Measurements from ENCODE around the gene MIPOL1.
A peak's percentile ranks its signal among the peaks of the same experiment; 100 is the strongest.

The MIPOL1 gene

DNA sequence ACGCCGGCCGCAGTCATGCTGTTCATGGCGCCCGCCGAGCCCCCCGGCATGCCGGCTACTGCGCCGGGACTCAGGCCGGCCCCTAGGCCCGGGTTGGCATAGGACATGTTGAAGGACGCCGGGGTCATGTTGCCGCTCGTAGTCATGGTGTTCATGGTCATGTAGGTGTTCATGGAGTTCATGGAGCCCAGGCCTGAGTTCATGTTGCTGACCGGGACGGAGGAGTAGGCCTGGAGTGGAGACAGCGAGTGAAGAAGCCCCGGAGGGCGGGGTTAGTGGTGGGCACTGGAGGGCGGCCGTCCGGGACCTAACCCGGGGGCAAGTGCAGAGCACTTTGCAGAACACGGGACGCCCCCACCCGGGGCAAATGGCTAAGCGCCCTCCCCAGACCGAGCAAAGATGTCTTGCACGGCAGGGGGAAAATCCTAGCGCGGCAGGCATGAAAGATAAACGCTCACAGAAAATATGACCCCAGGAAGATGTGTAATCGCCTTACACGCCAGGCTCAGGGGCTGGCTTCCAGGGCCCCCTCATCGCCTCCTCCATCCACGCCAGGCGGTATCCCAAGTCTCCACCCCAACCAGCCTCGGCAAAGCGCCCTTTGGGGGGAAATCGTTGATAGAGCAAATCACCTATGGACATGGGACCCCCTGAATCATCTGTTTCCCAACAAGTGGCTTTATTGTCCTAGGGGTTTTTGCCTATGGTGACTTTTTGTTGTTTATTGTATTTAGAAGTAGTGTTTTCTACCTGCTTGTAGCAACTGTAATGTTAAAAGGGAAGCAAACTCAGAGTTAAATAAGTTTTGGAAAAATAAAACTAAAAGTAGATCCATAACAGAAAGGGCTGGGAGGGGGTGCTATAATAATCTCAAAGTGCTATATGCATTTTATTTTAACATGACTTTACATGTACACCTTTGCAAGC, 395.0 kb downstream of the MIPOL1 start:
- Mint-ChIP-seq H3K36me3 (ENCODE audit: low read depth) (peaks cover 1% of the 10 kb centered on the region), H3K27ac (no peak overlapping the region), H3K4me3 (no peak overlapping the region), H3K4me1 (ENCODE audit: low read depth) (peaks cover 24% of the 10 kb centered on the region), H3K27me3 (peaks cover 85% of the 10 kb centered on the region), H3K9me3 (peaks cover 24% of the 10 kb centered on the region)
- no peak for DNase-seq

GRCh38 chr14:37593511-37594237, 395.9 kb downstream of the MIPOL1 start:
- peak overlapping the region; percentile 63 for H3K27ac Mint-ChIP-seq
- peaks cover 21% of the 10 kb centered on the region for H3K9me3 Mint-ChIP-seq
- H3K4me1 Mint-ChIP-seq (ENCODE audit: low read depth) = peaks cover 28% of the 10 kb centered on the region
- H3K36me3 Mint-ChIP-seq (ENCODE audit: low read depth) = peaks cover 1% of the 10 kb centered on the region
- H3K27me3 Mint-ChIP-seq = peaks cover 84% of the 10 kb centered on the region
- DNase-seq = no peak
- H3K4me3 Mint-ChIP-seq = peak overlapping the region; percentile 57

- Mint-ChIP-seq H3K27ac (peak overlapping the region; percentile 63), H3K4me3 (peak overlapping the region; percentile 58)
These were observed 396.7 kb downstream of the MIPOL1 start for GRCh38 chr14:37594238-37594970.

GRCh38 chr14:37594971-37595808, 397.5 kb downstream of the MIPOL1 start, which contains the start of the genes FOXA1 and TTC6:
TSS of gene FOXA1 (minus strand) at chr14:37595249. CDS start at chr14:37594972, 277 bp downstream.
TSS of gene TTC6 (plus strand) at chr14:37595629. CDS start at chr14:37622065, 26,436 bp downstream.
- peaks cover 16% of the 10 kb centered on the region for H3K9me3 Mint-ChIP-seq
- DNase-seq = no peak
- H3K27me3 Mint-ChIP-seq = peaks cover 87% of the 10 kb centered on the region
- peaks cover 3% of the 10 kb centered on the region for H3K36me3 Mint-ChIP-seq (ENCODE audit: low read depth)
- H3K4me3 Mint-ChIP-seq = peak within 1 kb of the TSS; percentile 71
- peak within 1 kb of the TSS; percentile 86 for H3K27ac Mint-ChIP-seq
- peaks cover 40% of the 10 kb centered on the region for H3K4me1 Mint-ChIP-seq (ENCODE audit: low read depth)

More at GRCh38 chr14:37594238-37594970, 396.7 kb downstream of the MIPOL1 start:
- peak; percentile 37 for DNase-seq
- H3K36me3 Mint-ChIP-seq (ENCODE audit: low read depth) = peaks cover 3% of the 10 kb centered on the region
- H3K27me3 Mint-ChIP-seq = peaks cover 84% of the 10 kb centered on the region
- H3K4me1 Mint-ChIP-seq (ENCODE audit: low read depth) = peaks cover 35% of the 10 kb centered on the region
- H3K9me3 Mint-ChIP-seq = peaks cover 17% of the 10 kb centered on the region

DNA sequence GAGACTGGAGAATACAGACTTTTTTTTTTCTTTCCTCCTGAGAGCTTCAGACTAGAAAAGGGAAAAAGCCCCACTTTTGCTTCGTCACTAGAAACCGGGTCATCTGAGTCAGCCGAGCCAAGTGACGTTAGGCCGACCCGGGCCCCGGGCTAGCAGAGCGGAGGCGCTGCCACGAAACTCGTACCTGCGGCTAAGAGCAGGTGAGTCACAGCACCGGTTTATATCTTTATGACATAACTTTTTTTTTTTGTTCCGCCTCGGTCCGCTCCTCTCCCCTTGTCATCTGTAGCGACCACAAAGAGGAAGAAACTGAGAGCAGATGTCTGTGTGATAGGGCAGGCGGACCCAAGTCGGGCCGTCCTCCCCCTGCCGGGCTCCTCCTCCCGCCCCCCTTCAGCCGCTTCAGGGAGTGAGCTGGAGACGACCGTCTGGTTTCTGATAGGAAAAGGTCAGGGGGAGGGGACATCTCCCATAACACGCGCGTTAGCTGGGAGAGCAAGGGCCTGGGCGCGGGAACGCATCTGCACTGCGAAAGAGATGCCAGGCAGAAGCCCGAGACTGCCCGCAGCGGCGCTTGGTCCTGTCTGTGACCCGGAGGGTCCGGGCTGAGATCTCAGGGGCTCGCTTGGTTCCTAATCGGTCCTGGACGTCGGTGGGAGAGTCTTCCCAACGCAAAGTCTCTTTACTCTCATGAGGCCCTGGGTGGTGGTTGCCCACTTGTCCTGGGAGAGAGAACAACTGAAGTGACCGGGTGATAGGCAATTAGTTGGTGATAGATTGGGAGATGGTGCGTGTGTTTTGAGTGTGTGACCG, 398.3 kb downstream of the MIPOL1 start:
- H3K4me1 Mint-ChIP-seq (ENCODE audit: low read depth) = peaks cover 40% of the 10 kb centered on the region
- peaks cover 3% of the 10 kb centered on the region for H3K36me3 Mint-ChIP-seq (ENCODE audit: low read depth)
- H3K27ac Mint-ChIP-seq = peak overlapping the region; percentile 86
- peak overlapping the region; percentile 71 for H3K4me3 Mint-ChIP-seq
- H3K9me3 Mint-ChIP-seq = peaks cover 16% of the 10 kb centered on the region
- DNase-seq = peak; percentile 77
- peaks cover 87% of the 10 kb centered on the region for H3K27me3 Mint-ChIP-seq

- no peak for DNase-seq
- Mint-ChIP-seq H3K27ac (no peak overlapping the region), H3K4me1 (ENCODE audit: low read depth) (peaks cover 38% of the 10 kb centered on the region), H3K9me3 (peaks cover 16% of the 10 kb centered on the region), H3K4me3 (no peak overlapping the region), H3K36me3 (ENCODE audit: low read depth) (peaks cover 2% of the 10 kb centered on the region), H3K27me3 (peaks cover 90% of the 10 kb centered on the region)
These were observed 399.2 kb downstream of the MIPOL1 start for GRCh38 chr14:37596790-37597472.

- Mint-ChIP-seq H3K4me1 (ENCODE audit: low read depth) (peaks cover 37% of the 10 kb centered on the region), H3K27ac (no peak overlapping the region), H3K4me3 (no peak overlapping the region), H3K27me3 (peaks cover 91% of the 10 kb centered on the region), H3K9me3 (peaks cover 15% of the 10 kb centered on the region), H3K36me3 (ENCODE audit: low read depth) (peaks cover 2% of the 10 kb centered on the region)
- no peak for DNase-seq
These were observed 399.8 kb downstream of the MIPOL1 start for GRCh38 chr14:37597538-37597913.

GRCh38 chr14:37597914-37598746, 400.4 kb downstream of the MIPOL1 start:
- Mint-ChIP-seq H3K27me3 (peaks cover 91% of the 10 kb centered on the region), H3K36me3 (ENCODE audit: low read depth) (peaks cover 2% of the 10 kb centered on the region), H3K9me3 (peaks cover 11% of the 10 kb centered on the region), H3K4me3 (no peak overlapping the region), H3K4me1 (ENCODE audit: low read depth) (peaks cover 35% of the 10 kb centered on the region), H3K27ac (no peak overlapping the region)
- DNase-seq = peak; percentile 32

DNA sequence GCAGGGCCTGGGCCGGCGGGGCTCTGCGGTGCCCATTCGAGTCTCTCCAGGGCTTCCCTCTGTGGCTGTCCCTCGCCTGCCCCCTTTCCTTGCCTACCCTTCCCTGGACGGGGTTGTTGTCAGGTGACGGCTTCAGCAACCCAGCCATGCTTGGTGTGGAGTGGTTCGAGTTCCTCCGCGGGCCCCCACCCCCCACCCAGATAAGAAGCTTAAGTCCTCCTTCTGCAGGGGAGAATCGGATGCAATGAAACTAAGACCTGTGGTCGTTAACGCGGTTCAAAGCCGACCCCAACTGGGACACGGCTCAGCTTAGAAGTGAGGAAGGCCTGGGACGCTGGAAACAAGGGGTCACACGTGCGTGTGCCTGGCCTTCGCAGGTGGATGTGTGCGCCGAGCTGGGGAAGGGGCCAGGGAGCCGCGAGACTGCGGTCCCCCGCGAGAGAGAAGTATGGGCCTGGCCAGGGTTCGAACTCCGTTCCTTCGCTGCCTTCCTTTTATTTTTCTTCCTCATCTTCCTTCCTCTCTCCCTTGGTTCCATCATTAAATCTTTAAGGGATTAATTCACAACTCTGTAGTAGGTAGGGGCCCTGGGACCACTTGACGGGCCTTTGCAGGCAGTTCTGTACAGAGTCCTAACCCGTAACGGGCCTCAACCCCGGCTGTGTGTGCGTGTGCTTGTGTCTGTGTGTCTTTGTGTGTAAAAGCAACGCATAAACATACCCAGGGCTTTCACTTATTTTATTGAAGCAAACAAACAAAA, 401.2 kb downstream of the MIPOL1 start:
- Mint-ChIP-seq H3K27ac (no peak overlapping the region), H3K4me1 (ENCODE audit: low read depth) (peaks cover 34% of the 10 kb centered on the region), H3K9me3 (peaks cover 10% of the 10 kb centered on the region), H3K27me3 (peaks cover 91% of the 10 kb centered on the region), H3K4me3 (no peak overlapping the region), H3K36me3 (ENCODE audit: low read depth) (peaks cover 2% of the 10 kb centered on the region)
- no peak for DNase-seq

GRCh38 chr14:37599507-37600368, 402.0 kb downstream of the MIPOL1 start:
- H3K27ac Mint-ChIP-seq = no peak overlapping the region
- peaks cover 92% of the 10 kb centered on the region for H3K27me3 Mint-ChIP-seq
- no peak overlapping the region for H3K4me3 Mint-ChIP-seq
- no peak for DNase-seq
- peaks cover 2% of the 10 kb centered on the region for H3K36me3 Mint-ChIP-seq (ENCODE audit: low read depth)
- H3K4me1 Mint-ChIP-seq (ENCODE audit: low read depth) = peaks cover 30% of the 10 kb centered on the region
- H3K9me3 Mint-ChIP-seq = peaks cover 7% of the 10 kb centered on the region

Data from activated T-cell treated with anti-CD3 and anti-CD28 coated beads, Interleukin-2, amount 50 U/mL, for 24 hours (primary cell).